Stomach smooth muscle (tissue), 2 donors: ENCODE data around the gene LILRA6.

Experiments used
- H3K27ac ChIP-seq: one replicate; pipeline ENCODE4 v1.7.0; 2013; ENCODE audit warnings: mild to moderate bottlenecking, low read length, inconsistent platforms
- H3K27me3 ChIP-seq, 2 donors: one replicate each; pipeline ENCODE4 v1.7.0; 2013; ENCODE audit warnings: low read length in 2 of 2; ENCODE audit not compliant: insufficient read depth in 2 of 2, control insufficient read depth in 1 of 2
- H3K36me3 ChIP-seq, 2 donors: one replicate each; pipeline ENCODE4 v1.7.0; 2013; ENCODE audit warnings: low read length in 2 of 2; ENCODE audit not compliant: control insufficient read depth in 2 of 2, insufficient read depth in 2 of 2
- H3K4me1 ChIP-seq: one replicate; pipeline ENCODE4 v1.7.0; 2013; ENCODE audit warnings: low read length; ENCODE audit not compliant: control insufficient read depth, insufficient read depth
- H3K4me3 ChIP-seq, 2 donors: one replicate each; pipeline ENCODE4 v1.7.0; 2013; ENCODE audit warnings: low read length in 2 of 2
- H3K9ac ChIP-seq, 2 donors: one replicate each; pipeline ENCODE4 v1.7.0; 2013; ENCODE audit warnings: low read length in 2 of 2, mild to moderate bottlenecking in 1 of 2
- H3K9me3 ChIP-seq, 2 donors: one replicate each; pipeline ENCODE4 v1.7.0; 2013; ENCODE audit warnings: low read length in 2 of 2; ENCODE audit not compliant: control insufficient read depth in 2 of 2
- donor health status: healthy.
- donor health status: Pancreatic carcinoma.

The LILRA6 gene

GRCh38 chr19:54266133-54266532 lies 23.5 kb upstream of the LILRA6 start:
- H3K27ac ChIP-seq: no peak overlapping the region

GRCh38 chr19:54262470-54262869 lies 19.9 kb upstream of the LILRA6 start:
- peaks cover under 1 to 12% of the 10 kb centered on the region in 2 donors for H3K27me3 ChIP-seq
- H3K4me3 ChIP-seq: no peak overlapping the region
- no peaks in the 10 kb centered on the region for H3K4me1 ChIP-seq
- H3K36me3 ChIP-seq: no peaks in the 10 kb centered on the region
- H3K9me3 ChIP-seq: no peaks in the 10 kb centered on the region
- no peak overlapping the region for H3K9ac ChIP-seq
- no peak overlapping the region for H3K27ac ChIP-seq

More at GRCh38 chr19:54266133-54266532, 23.5 kb upstream of the LILRA6 start:
- H3K36me3 ChIP-seq: no peaks in the 10 kb centered on the region
- no peak overlapping the region for H3K4me3 ChIP-seq
- H3K4me1 ChIP-seq: no peaks in the 10 kb centered on the region
- peaks cover 0 to 8% of the 10 kb centered on the region in 2 donors for H3K27me3 ChIP-seq
- H3K9ac ChIP-seq: no peak overlapping the region
- H3K9me3 ChIP-seq: no peaks in the 10 kb centered on the region

GRCh38 chr19:54262066-54262465 lies 19.5 kb upstream of the LILRA6 start:
- H3K27ac ChIP-seq: no peak overlapping the region
- no peak overlapping the region for H3K4me3 ChIP-seq
- no peaks in the 10 kb centered on the region for H3K36me3 ChIP-seq
- H3K9ac ChIP-seq: no peak overlapping the region
- H3K27me3 ChIP-seq: peaks cover 4 to 13% of the 10 kb centered on the region in 2 donors
- no peaks in the 10 kb centered on the region for H3K4me1 ChIP-seq
- H3K9me3 ChIP-seq: no peaks in the 10 kb centered on the region

GRCh38 chr19:54257116-54257480 lies 14.5 kb upstream of the LILRA6 start, which contains the start of gene LILRB5:
LILRB5 (minus strand) TSS chr19:54257273; CDS start chr19:54257193, 80 bp downstream.
- Histone ChIP-seq H3K9me3 (no peaks in the 10 kb centered on the region), H3K9ac (no peak within 1 kb of the TSS), H3K4me3 (no peak within 1 kb of the TSS), H3K4me1 (no peaks in the 10 kb centered on the region), H3K36me3 (no peaks in the 10 kb centered on the region), H3K27ac (no peak within 1 kb of the TSS), H3K27me3 (peaks cover 29% of the 10 kb centered on the region in 2 donors)

GRCh38 chr19:54256250-54257115 lies 13.9 kb upstream of the LILRA6 start:
- H3K4me1 ChIP-seq: no peaks in the 10 kb centered on the region
- H3K27me3 ChIP-seq: peaks cover 26 to 30% of the 10 kb centered on the region in 2 donors
- no peak overlapping the region for H3K27ac ChIP-seq
- no peak overlapping the region for H3K4me3 ChIP-seq
- H3K9me3 ChIP-seq: no peaks in the 10 kb centered on the region
- no peak overlapping the region for H3K9ac ChIP-seq
- H3K36me3 ChIP-seq: no peaks in the 10 kb centered on the region

- H3K4me1 ChIP-seq: no peaks in the 10 kb centered on the region
- H3K9ac ChIP-seq: no peak overlapping the region
- H3K27ac ChIP-seq: no peak overlapping the region
- H3K36me3 ChIP-seq: no peaks in the 10 kb centered on the region
- H3K4me3 ChIP-seq: no peak overlapping the region
- H3K9me3 ChIP-seq: no peaks in the 10 kb centered on the region
- peaks cover 26 to 30% of the 10 kb centered on the region in 2 donors for H3K27me3 ChIP-seq
Measured at GRCh38 chr19:54255105-54255775, 12.7 kb upstream of the LILRA6 start.

- Histone ChIP-seq H3K4me3 (no peak overlapping the region), H3K4me1 (no peaks in the 10 kb centered on the region), H3K27me3 (peaks cover 24 to 30% of the 10 kb centered on the region in 2 donors), H3K36me3 (no peaks in the 10 kb centered on the region), H3K9me3 (no peaks in the 10 kb centered on the region), H3K9ac (no peak overlapping the region), H3K27ac (no peak overlapping the region)
Measured at GRCh38 chr19:54254195-54254906, 11.8 kb upstream of the LILRA6 start.

- no peak overlapping the region for H3K27ac ChIP-seq
- H3K4me3 ChIP-seq: no peak overlapping the region
- H3K4me1 ChIP-seq: no peaks in the 10 kb centered on the region
- no peak overlapping the region for H3K9ac ChIP-seq
- no peaks in the 10 kb centered on the region for H3K36me3 ChIP-seq
- H3K9me3 ChIP-seq: no peaks in the 10 kb centered on the region
- peaks cover 23 to 30% of the 10 kb centered on the region in 2 donors for H3K27me3 ChIP-seq
Measured at GRCh38 chr19:54253331-54254194, 11.0 kb upstream of the LILRA6 start.

- Histone ChIP-seq H3K36me3 (no peaks in the 10 kb centered on the region), H3K27me3 (peaks cover 25 to 30% of the 10 kb centered on the region in 2 donors), H3K27ac (no peak overlapping the region), H3K9ac (no peak overlapping the region), H3K9me3 (no peaks in the 10 kb centered on the region), H3K4me1 (no peaks in the 10 kb centered on the region), H3K4me3 (no peak overlapping the region)
Measured at GRCh38 chr19:54252845-54253244, 10.3 kb upstream of the LILRA6 start.

- H3K27ac ChIP-seq: no peak overlapping the region
- H3K4me3 ChIP-seq: no peak overlapping the region
- no peaks in the 10 kb centered on the region for H3K9me3 ChIP-seq
- no peak overlapping the region for H3K9ac ChIP-seq
- peaks cover 26 to 28% of the 10 kb centered on the region in 2 donors for H3K27me3 ChIP-seq
- H3K36me3 ChIP-seq: no peaks in the 10 kb centered on the region
- H3K4me1 ChIP-seq: no peaks in the 10 kb centered on the region
Measured at GRCh38 chr19:54252243-54252642, 9.7 kb upstream of the LILRA6 start.
